GM21825 (cell line): ENCODE measurements around the gene MYNN.

Experiments used
- ATAC-seq: cut with Tn5 transposase; IDR thresholded peaks from one replicate; pipeline ENCODE4 v1.9.1; 2021; ENCODE audit warnings: mild to moderate bottlenecking, moderate library complexity; ENCODE audit not compliant: unreplicated experiment

The MYNN gene

DNA sequence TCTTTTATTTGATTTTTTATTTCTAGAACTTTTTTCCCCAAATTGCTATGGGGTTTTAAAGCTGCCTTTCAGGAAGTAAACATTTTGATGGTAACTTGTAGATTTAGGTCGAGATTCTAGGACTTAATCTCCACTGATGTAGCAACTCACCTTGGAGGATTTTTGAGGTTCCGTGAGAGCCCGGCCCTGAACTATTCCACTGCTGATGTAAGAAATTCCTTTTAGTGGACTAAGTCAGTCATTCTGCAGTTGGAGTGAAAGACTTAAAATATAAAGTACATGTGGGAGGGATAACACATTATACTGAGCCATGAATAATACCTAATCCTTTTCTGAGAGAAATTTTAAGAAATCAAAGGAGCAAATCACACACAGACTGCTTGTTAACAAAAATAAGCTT lies 52.1 kb downstream of the MYNN start:
- ATAC-seq, result no peak

GRCh38 chr3:169827712-169828111 lies 54.5 kb downstream of the MYNN start:
- ATAC-seq, result no peak

- no peak for ATAC-seq
Measured at GRCh38 chr3:169835533-169835932, 62.3 kb downstream of the MYNN start.

DNA sequence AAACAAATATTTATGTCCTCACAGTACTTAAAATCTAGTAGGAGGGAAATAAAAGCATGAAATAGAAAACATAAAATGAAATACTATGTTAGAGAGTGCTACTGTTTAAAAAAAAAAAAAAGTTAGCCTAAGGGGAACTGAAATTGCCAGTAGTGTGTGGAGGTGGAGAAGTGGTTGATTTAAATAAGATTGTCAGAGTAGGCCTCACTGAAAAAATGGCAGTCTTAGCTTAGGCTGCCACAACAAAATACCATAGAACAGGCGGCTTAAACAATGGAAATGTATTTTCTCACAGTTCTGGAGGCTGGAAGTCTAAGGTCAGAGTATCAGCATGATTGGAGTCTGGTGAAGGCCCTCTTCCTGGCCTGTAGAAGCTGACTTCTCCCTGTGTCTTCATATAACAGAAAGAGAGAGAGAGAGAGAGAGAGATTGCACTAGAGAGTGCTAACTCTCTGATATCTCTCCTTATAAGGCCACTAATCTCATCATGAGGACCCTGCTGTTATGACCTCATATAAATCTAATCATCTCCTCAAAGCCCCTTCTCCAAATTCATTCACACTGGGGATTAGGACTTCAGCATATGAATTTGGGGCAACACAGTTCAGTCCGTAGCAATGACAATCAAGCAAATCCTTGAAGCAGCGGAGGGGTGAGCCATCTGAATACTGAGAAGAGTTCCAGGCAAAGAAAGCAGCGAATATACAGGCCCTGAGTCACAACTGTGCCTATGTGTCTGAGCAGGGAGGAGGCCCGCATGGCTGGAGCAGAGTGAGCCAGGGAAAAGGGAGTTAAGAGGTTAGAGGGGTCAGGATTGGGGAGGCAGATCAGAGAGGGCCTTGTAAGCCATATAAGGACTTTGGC lies 63.1 kb downstream of the MYNN start:
- peak; percentile 69 for ATAC-seq

GRCh38 chr3:169836942-169837275 lies 63.7 kb downstream of the MYNN start:
- ATAC-seq, result no peak

- no peak for ATAC-seq
Measured at GRCh38 chr3:169838511-169839030, 65.4 kb downstream of the MYNN start.
